ENCODE results near the gene CKLF. TPM values are rescaled to one million over a fixed set of nuclear protein-coding genes. Genes with fewer than 3 reads are reported as not detected.

CKLF gene
- 10 to 100 TPM; 33.8 to 69.7 (median 54.0) TPM for total RNA-seq

- Histone ChIP-seq H3K4me3 (peak within 1 kb of the TSS; percentile 43 to 52 (median 49)), H3K4me1 (replicated peaks in 1 of 2) (peaks cover 22 to 24% of the 10 kb centered on the region in 2 donors), H3K27ac (peak within 1 kb of the TSS; percentile 79 to 84)
- in situ Hi-C loops (cut with MboI; ENCODE audit: low pct_unique_long_range_greater_than_20kb in 2 of 9, low sequenced_read_pairs in 9 of 9, unreplicated experiment in 9 of 9) = loop anchor here in 1 of 9 experiments (25.0 kb wide), 1 partner anchor 140 kb away; no protein-coding TSS in a partner anchor
- WGBS, 10 experiments = 0 to 29% (median 2%) methylated on average over 3 to 26 of the region's 63 CpGs; no CpG with 5 or more reads in 6 of the 10 experiments
- ATAC-seq (replicated peaks in 6 of 8) = peak; percentile 53 to 82 (median 76)
Observed at GRCh38 chr16:66552286-66553177, at the start of gene CKLF. Gene CKLF, plus strand, starts transcription at chr16:66552576. Its CDS starts 140 bp downstream, at chr16:66552716.

GRCh38 chr16:66503030-66503429 is 49.3 kb upstream of the CKLF start:
- H3K4me1 ChIP-seq (replicated peaks in 1 of 2) = no peaks in the 10 kb centered on the region
- no peak overlapping the region for H3K27ac ChIP-seq
- peak in 3 of 8 experiments; percentile 8 to 41 (median 15) for ATAC-seq (replicated peaks in 6 of 8)
- in situ Hi-C loops (cut with MboI; ENCODE audit: low pct_unique_long_range_greater_than_20kb in 2 of 9, low sequenced_read_pairs in 9 of 9, unreplicated experiment in 9 of 9) = no loop called here
- no peak overlapping the region for H3K4me3 ChIP-seq
- WGBS, 10 experiments = 8 to 100% (median 78%) methylated on average over 1 to 2 of the region's 2 CpGs; no CpG with 5 or more reads in 2 of the 10 experiments

DNA sequence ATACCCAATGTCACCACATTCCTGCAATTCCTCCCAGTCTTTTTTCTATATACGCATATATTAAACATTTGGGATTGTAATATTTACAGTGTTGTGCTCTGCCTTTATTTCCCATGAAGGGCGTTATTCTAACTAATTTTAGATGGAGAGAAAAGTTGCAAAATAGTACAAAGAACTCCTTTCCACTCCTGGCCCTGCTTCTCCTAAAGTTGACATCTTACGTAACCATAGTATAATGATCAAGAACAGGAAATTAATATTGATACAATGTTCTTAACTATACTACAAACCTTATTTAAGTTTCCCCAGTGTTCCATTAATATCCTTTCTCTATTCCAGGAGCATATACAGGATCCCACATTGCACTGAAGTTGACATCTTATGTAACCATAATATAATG is 48.8 kb upstream of the CKLF start:
- in situ Hi-C loops (cut with MboI; ENCODE audit: low pct_unique_long_range_greater_than_20kb in 2 of 9, low sequenced_read_pairs in 9 of 9, unreplicated experiment in 9 of 9) = no loop called here
- ATAC-seq (replicated peaks in 6 of 8) = peak in 3 of 8 experiments; percentile 10 to 16 (median 16)
- H3K27ac ChIP-seq = no peak overlapping the region
- H3K4me3 ChIP-seq = no peak overlapping the region
- no peaks in the 10 kb centered on the region for H3K4me1 ChIP-seq (replicated peaks in 1 of 2)
- 0 to 100% (median 85%) methylated on average over 1 to 3 of the region's 3 CpGs for WGBS, 10 experiments

- Histone ChIP-seq H3K4me3 (no peak overlapping the region), H3K27ac (no peak overlapping the region), H3K4me1 (replicated peaks in 1 of 2) (peaks cover 3 to 6% of the 10 kb centered on the region in 2 donors)
- in situ Hi-C loops (cut with MboI; ENCODE audit: low pct_unique_long_range_greater_than_20kb in 2 of 9, low sequenced_read_pairs in 9 of 9, unreplicated experiment in 9 of 9) = no loop called here
- 0 to 100% (median 60%) methylated on average over 1 to 4 of the region's 4 CpGs; no CpG with 5 or more reads in 1 of the 10 experiments for WGBS, 10 experiments
- no peak for ATAC-seq (replicated peaks in 6 of 8)
Observed at GRCh38 chr16:66507731-66508239, 44.6 kb upstream of the CKLF start.

DNA sequence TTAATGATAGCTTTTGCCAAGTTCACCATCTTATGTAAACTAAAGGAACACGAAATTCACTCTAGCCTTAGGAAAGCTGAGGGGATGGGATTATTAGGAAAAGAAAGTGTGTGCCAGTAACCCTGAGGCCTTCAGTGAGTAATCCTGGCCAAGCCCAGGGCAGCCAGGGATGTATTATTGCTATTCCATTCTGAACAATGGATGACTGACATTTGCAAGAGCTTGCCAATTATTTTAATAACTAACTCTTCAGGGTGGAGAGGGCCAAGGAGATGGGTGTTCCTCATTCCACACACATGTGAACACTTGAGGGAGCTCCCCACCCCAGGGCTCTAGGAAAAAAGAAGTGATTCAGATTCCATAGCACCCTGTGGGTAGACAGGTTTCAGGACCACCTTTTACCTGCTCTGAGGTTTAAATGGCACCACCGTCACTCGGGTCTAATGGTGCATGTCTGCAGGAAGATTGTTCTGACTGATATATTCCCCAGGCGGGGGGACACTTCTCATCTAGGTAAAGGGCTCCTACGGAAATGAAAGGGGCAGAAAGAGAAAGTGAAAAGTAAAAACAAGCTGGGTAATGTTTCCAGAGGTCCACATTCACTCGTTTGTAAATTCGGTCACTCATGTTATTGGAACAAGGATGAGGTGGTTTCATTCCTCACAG is 44.0 kb upstream of the CKLF start:
- peak in 4 of 8 experiments; percentile 18 to 94 (median 90) for ATAC-seq (replicated peaks in 6 of 8)
- WGBS, 10 experiments = 0 to 97% (median 60%) methylated on average over 1 to 6 of the region's 7 CpGs; no CpG with 5 or more reads in 2 of the 10 experiments
- Histone ChIP-seq H3K27ac (no peak overlapping the region), H3K4me3 (no peak overlapping the region), H3K4me1 (replicated peaks in 1 of 2) (peaks cover 3 to 6% of the 10 kb centered on the region in 2 donors)
- in situ Hi-C loops (cut with MboI; ENCODE audit: low pct_unique_long_range_greater_than_20kb in 2 of 9, low sequenced_read_pairs in 9 of 9, unreplicated experiment in 9 of 9) = no loop called here

DNA sequence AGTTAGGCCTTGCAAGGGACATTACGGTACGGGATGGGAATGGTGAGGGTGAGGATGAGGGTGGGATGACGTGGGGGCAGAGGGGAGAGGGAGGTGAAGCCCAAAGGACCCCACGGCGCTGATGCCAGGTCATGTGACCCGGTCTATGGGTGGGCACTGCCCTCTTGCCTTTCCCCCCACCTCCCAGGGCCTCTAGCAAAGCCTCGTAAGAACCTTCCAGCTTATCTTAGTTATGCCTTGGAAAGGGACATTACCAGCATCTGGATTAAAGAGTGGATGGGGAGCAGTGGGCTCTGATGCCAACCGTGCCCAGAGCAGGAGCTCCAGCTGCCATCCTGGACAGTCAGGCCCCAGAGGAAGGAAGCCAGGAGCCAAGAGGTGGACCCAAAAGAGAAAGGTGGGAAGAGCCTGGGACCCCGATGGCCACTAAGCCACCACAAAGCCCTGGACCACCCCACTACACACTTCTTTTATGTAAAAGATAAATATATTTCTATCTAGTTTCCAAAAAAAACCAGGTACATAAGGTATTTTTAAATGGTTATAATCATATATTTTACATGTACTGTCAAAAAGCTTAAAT is 43.4 kb upstream of the CKLF start:
- Histone ChIP-seq H3K27ac (no peak overlapping the region), H3K4me3 (no peak overlapping the region), H3K4me1 (replicated peaks in 1 of 2) (peaks cover 3 to 6% of the 10 kb centered on the region in 2 donors)
- WGBS, 10 experiments = 92 to 100% (median 97%) methylated on average over 1 to 4 of the region's 9 CpGs; no CpG with 5 or more reads in 4 of the 10 experiments
- in situ Hi-C loops (cut with MboI; ENCODE audit: low pct_unique_long_range_greater_than_20kb in 2 of 9, low sequenced_read_pairs in 9 of 9, unreplicated experiment in 9 of 9) = no loop called here
- no peak for ATAC-seq (replicated peaks in 6 of 8)

DNA sequence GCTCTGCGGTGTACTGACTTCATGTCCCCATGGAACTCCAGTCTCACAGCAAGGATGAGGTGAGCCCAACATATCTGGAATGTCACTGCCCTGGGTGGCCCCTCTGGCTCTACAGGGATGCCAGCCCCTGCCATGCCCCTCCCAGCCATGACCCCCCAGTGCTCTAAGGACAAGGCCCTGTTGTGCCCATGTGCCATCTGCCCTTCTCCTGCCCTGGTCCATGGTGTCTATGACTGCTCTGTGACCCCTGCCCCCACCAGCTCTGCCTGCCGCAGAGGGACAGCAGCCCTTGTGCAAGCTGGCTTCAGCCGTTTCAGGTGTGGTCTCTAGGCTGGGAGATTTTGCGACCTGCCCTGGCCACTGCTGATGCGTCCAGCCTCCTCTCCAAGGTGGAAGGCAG is 42.8 kb upstream of the CKLF start:
- Histone ChIP-seq H3K27ac (no peak overlapping the region), H3K4me1 (replicated peaks in 1 of 2) (peaks cover 3 to 6% of the 10 kb centered on the region in 2 donors), H3K4me3 (no peak overlapping the region)
- WGBS, 10 experiments = 93 to 100% (median 100%) methylated on average over 1 to 2 of the region's 5 CpGs; no CpG with 5 or more reads in 2 of the 10 experiments
- in situ Hi-C loops (cut with MboI; ENCODE audit: low pct_unique_long_range_greater_than_20kb in 2 of 9, low sequenced_read_pairs in 9 of 9, unreplicated experiment in 9 of 9) = no loop called here
- no peak for ATAC-seq (replicated peaks in 6 of 8)

DNA sequence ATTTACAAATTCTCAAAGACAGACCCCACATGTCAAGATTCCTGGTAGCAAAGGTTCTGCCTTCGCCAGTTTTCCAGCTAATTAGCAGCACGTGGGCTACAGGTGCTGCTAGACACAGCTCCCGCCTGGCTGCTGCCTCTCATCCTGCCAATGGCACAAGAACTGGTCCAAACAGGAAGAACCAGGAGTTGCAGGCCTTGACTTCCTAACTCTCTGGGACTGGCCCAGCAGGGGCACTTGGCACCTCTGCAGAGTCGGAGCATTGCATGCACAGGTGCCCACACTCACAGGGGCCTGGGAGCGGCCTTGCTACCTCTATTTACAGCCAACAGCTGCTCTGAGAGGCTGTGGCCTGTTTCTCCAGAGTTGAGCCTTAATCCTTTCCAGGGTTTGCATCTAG is 42.1 kb upstream of the CKLF start:
- in situ Hi-C loops (cut with MboI; ENCODE audit: low pct_unique_long_range_greater_than_20kb in 2 of 9, low sequenced_read_pairs in 9 of 9, unreplicated experiment in 9 of 9) = no loop called here
- WGBS, 10 experiments = 68 to 100% (median 100%) methylated on average over 1 to 3 of the region's 5 CpGs; no CpG with 5 or more reads in 2 of the 10 experiments
- no peak overlapping the region for H3K4me3 ChIP-seq
- H3K27ac ChIP-seq = no peak overlapping the region
- ATAC-seq (replicated peaks in 6 of 8) = no peak
- H3K4me1 ChIP-seq (replicated peaks in 1 of 2) = peaks cover 3 to 6% of the 10 kb centered on the region in 2 donors

- Histone ChIP-seq H3K27ac (no peak overlapping the region), H3K4me3 (no peak overlapping the region), H3K4me1 (replicated peaks in 1 of 2) (peaks cover 3 to 6% of the 10 kb centered on the region in 2 donors)
- in situ Hi-C loops (cut with MboI; ENCODE audit: low pct_unique_long_range_greater_than_20kb in 2 of 9, low sequenced_read_pairs in 9 of 9, unreplicated experiment in 9 of 9) = no loop called here
- 64 to 100% (median 87%) methylated on average over 1 to 10 of the region's 12 CpGs; no CpG with 5 or more reads in 1 of the 10 experiments for WGBS, 10 experiments
- peak in 5 of 8 experiments; percentile 4 to 31 (median 25) for ATAC-seq (replicated peaks in 6 of 8)
Observed at GRCh38 chr16:66510711-66511601, 41.4 kb upstream of the CKLF start.

DNA sequence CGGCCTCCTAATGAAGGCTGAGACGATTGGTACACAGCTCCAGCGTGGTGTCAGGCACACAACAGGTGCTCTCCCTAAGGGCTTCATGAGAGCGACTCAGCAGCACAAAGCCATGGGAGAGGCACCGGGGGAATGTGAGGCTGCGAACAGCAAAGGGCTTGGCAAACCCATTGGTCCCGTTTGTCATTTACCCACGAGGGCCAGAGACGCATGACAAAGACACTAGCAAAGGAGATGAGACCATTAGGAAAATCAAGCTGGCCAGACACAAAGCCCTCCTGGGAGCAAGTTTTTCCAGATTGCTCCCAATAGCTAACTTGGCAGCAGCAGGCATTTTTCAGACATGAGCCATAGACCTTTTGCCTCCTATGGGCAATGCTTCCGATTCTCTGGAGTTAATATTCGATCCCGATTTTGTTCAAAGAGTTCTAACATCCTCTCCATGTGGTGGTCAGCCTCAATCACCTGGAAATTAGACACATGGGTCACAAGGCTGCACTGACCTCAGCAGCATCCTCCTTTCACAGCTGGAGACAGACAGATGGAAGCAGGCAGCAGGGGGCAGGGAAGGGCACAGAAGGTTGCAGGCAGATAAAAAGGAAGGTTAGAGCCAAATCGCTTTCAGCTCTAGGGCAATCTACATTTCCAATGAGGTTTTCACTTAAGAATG is 40.6 kb upstream of the CKLF start:
- Histone ChIP-seq H3K27ac (no peak overlapping the region), H3K4me1 (replicated peaks in 1 of 2) (peaks cover 3 to 6% of the 10 kb centered on the region in 2 donors), H3K4me3 (no peak overlapping the region)
- in situ Hi-C loops (cut with MboI; ENCODE audit: low pct_unique_long_range_greater_than_20kb in 2 of 9, low sequenced_read_pairs in 9 of 9, unreplicated experiment in 9 of 9) = no loop called here
- 11 to 60% (median 35%) methylated on average over 1 to 9 of the region's 13 CpGs; no CpG with 5 or more reads in 2 of the 10 experiments for WGBS, 10 experiments
- peak in 4 of 8 experiments; percentile 21 to 71 (median 68) for ATAC-seq (replicated peaks in 6 of 8)

- WGBS, 10 experiments = 53 to 100% (median 82%) methylated on average over 1 to 12 of the region's 15 CpGs; no CpG with 5 or more reads in 1 of the 10 experiments
- no peak overlapping the region for H3K27ac ChIP-seq
- no peak for ATAC-seq (replicated peaks in 6 of 8)
Observed at GRCh38 chr16:66512272-66513110, 39.9 kb upstream of the CKLF start.

More at GRCh38 chr16:66512272-66513110, 39.9 kb upstream of the CKLF start:
- Histone ChIP-seq H3K4me3 (no peak overlapping the region), H3K4me1 (replicated peaks in 1 of 2) (peaks cover 6 to 9% of the 10 kb centered on the region in 2 donors)
- in situ Hi-C loops (cut with MboI; ENCODE audit: low pct_unique_long_range_greater_than_20kb in 2 of 9, low sequenced_read_pairs in 9 of 9, unreplicated experiment in 9 of 9) = no loop called here

All from motor neuron (in vitro differentiated cells).